NB4 (cell line): ENCODE results near the gene YARS2.

ENCODE experiments used
- DNase-seq: peaks from one replicate; pipeline ENCODE4 v3.0.0; 2010; ENCODE audit warnings: low read depth
- H3K4me3 ChIP-seq: one replicate; pipeline ENCODE4 v1.5.1; 2011; ENCODE audit warnings: mild to moderate bottlenecking, low read depth, low read length, moderate library complexity
- CTCF ChIP-seq: IDR thresholded peaks from one replicate; pipeline ENCODE4 v1.5.1; 2012; ENCODE audit warnings: low read depth, low read length
- MYC ChIP-seq: IDR thresholded peaks from 2 replicates; pipeline ENCODE4 v1.6.1; 2011; ENCODE audit warnings: low read depth, low read length
- POLR2A ChIP-seq: IDR thresholded peaks from 2 replicates; pipeline ENCODE4 v1.6.1; 2011; ENCODE audit warnings: mild to moderate bottlenecking; ENCODE audit not compliant: insufficient read length; ENCODE audit errors: extremely low read depth
- TF ChIP-seq, protein P1 (sequence below): IDR thresholded peaks from 2 replicates; pipeline ENCODE4 v1.6.1; 2011; ENCODE audit warnings: low read depth, low read length

YARS2 gene

GRCh38 chr12:32755654-32756475 lies at the start of gene YARS2:
YARS2 (minus strand) TSS chr12:32755897; CDS start chr12:32755874, 23 bp downstream.
- peak; percentile 99 for DNase-seq
- peak within 1 kb of the TSS; percentile 78 for H3K4me3 ChIP-seq
- no peak; the same call in none of the 2 replicates for TF ChIP-seq MYC
- TF ChIP-seq, protein P1, sequence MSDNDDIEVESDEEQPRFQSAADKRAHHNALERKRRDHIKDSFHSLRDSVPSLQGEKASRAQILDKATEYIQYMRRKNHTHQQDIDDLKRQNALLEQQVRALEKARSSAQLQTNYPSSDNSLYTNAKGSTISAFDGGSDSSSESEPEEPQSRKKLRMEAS = peak; percentile 32
- peak; percentile 77 for TF ChIP-seq CTCF
- peak; percentile 94 for TF ChIP-seq POLR2A

- H3K4me3 ChIP-seq = no peak overlapping the region
- TF ChIP-seq, protein P1 = no peak
- TF ChIP-seq POLR2A = no peak
- TF ChIP-seq CTCF = no peak
- TF ChIP-seq MYC = no peak
- DNase-seq = no peak
Measured at GRCh38 chr12:32804301-32804700, 48.6 kb upstream of the YARS2 start.

- TF ChIP-seq MYC (no peak), POLR2A (no peak), CTCF (no peak)
- TF ChIP-seq, protein P1 = no peak
- no peak overlapping the region for H3K4me3 ChIP-seq
- DNase-seq = no peak
Measured at GRCh38 chr12:32801269-32801980, 45.7 kb upstream of the YARS2 start.

DNA sequence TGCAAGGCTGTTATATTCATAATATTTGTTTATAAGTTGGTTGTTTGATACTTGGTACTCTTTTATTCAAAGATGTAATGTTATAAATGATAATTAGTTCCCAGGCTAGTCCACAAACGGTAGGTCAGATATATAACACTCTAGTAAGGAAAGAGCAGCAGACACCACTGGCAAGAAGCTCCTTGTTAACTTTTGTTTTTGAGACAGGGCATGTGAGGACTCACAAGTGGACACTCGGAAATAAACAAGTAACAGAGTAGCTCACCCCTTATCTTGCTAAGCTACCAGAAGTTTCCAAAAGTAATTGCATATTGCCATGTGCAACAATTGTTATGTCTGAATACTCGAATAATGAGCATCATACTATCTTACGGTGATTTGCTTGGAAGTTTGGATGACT lies 38.6 kb upstream of the YARS2 start:
- no peak for DNase-seq
- TF ChIP-seq, protein P1 = no peak
- TF ChIP-seq CTCF (no peak), POLR2A (no peak), MYC (no peak)
- no peak overlapping the region for H3K4me3 ChIP-seq

- no peak overlapping the region for H3K4me3 ChIP-seq
- no peak for DNase-seq
- TF ChIP-seq MYC (no peak), POLR2A (no peak), CTCF (no peak)
- TF ChIP-seq, protein P1 = no peak
Measured at GRCh38 chr12:32789916-32790315, 34.2 kb upstream of the YARS2 start.
